Regular cardiac myocyte (primary cell): ENCODE results near the gene NEMF. TPM values are rescaled to one million over a fixed set of nuclear protein-coding genes. Genes with fewer than 3 reads are reported as not detected.

Experiments
- total RNA-seq: library from RNA; depleted of rRNA; stranded (reverse); fragments of >200 nt; gene quantifications from 2 replicates; pipeline ENCODE4 v1.2.3, GENCODE V29; 2014

The NEMF gene
- total RNA-seq = 53.7 and 79.8 TPM in 2 replicates

GRCh38 chr14:49852301-49853157 lies at the start of gene NEMF:
TSS of gene NEMF (minus strand) at chr14:49852788. CDS start at chr14:49852753, 35 bp downstream.

GRCh38 chr14:49892636-49893308 lies 40.2 kb upstream of the NEMF start, which contains the start of gene ARF6:
TSS of gene ARF6 (plus strand) at chr14:49893082. CDS start at chr14:49893737, 655 bp downstream.

GRCh38 chr14:49767571-49768300 lies 84.9 kb downstream of the NEMF start, which contains the start of gene KLHDC2:
TSS of gene KLHDC2 (plus strand) at chr14:49768153. CDS start at chr14:49768469, 316 bp downstream.

Other genes starting within 250 kb of the NEMF start
- 257 and 303 TPM in 2 replicates for gene RPL36AL, start 232.2 kb downstream of the NEMF start, total RNA-seq
- 90.8 and 122 TPM in 2 replicates for gene MGAT2, start 232.0 kb downstream of the NEMF start, total RNA-seq
- 8.7 and 11.7 TPM in 2 replicates for gene DNAAF2, start 217.5 kb downstream of the NEMF start, total RNA-seq
- 3.4 and 18.8 TPM in 2 replicates for gene POLE2, start 164.6 kb downstream of the NEMF start, total RNA-seq
- 1.9 and 5.6 TPM in 2 replicates for gene KLHDC1, start 159.7 kb downstream of the NEMF start, total RNA-seq
- gene KLHDC2, start 84.6 kb downstream of the NEMF start, total RNA-seq = 46.6 and 74.1 TPM in 2 replicates
- gene ARF6, start 40.3 kb upstream of the NEMF start, total RNA-seq = 85.1 and 157 TPM in 2 replicates